ENCODE measurements around the gene DENND1C.

The DENND1C gene

DNA sequence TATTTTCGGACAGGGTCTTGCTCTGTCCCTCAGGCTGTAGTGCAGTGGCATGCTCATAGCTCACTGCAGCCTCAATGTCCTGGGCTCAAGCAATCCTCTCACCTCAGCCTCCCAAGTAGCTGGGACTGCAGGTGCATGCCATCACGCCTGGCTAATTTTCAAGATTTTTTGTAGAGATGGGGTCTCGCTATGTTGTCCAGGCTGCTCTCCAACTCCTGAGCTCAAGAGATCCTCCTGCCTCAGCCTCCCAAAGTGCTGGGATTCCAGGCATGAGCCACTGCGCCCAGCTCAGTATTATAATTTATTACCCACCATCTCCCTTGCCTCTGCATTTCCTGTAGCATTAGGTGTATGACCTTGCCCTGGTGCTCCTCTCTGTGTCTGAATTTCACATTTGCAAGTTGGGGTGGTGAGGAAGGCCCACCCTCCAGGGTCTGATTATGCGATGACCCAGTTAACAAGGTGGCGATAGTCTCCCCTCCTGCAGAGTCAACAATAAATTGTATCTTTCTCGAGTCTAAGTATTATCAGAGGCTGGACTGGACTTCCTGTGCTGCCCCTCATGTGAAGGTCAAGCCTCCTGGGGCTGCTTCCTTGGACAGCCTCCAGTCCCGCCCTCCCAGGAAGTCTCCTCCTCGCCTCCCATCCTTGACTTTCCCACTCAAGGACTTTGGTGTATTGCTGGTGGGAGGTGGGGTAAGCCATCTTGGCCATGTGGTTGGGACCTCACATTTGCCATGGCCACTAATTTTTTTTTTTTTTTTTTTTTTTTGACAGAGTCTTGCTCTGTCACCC, 22.0 kb upstream of the DENND1C start:
- TF ChIP-seq REST (IDR thresholded peaks at IDR 0.05; ENCODE audit: insufficient read depth in 1 of 2, low read depth in 2 of 2, low read length in 2 of 2): no peak
- no peak for TF ChIP-seq POLR2AphosphoS5 (IDR thresholded peaks at IDR 0.05; ENCODE audit: low read depth, low read length)
- TF ChIP-seq TAF1 (IDR thresholded peaks at IDR 0.05; ENCODE audit: borderline replicate concordance, insufficient read depth, low read length): no peak
- no peak for TF ChIP-seq SIN3A (IDR thresholded peaks at IDR 0.05; ENCODE audit: borderline replicate concordance, insufficient read depth, low read length)
- TF ChIP-seq FOXP2 (optimal IDR thresholded peaks at IDR 0.05; ENCODE audit: borderline replicate concordance, extremely low read depth, extremely low read length, insufficient read depth): no peak

DNA sequence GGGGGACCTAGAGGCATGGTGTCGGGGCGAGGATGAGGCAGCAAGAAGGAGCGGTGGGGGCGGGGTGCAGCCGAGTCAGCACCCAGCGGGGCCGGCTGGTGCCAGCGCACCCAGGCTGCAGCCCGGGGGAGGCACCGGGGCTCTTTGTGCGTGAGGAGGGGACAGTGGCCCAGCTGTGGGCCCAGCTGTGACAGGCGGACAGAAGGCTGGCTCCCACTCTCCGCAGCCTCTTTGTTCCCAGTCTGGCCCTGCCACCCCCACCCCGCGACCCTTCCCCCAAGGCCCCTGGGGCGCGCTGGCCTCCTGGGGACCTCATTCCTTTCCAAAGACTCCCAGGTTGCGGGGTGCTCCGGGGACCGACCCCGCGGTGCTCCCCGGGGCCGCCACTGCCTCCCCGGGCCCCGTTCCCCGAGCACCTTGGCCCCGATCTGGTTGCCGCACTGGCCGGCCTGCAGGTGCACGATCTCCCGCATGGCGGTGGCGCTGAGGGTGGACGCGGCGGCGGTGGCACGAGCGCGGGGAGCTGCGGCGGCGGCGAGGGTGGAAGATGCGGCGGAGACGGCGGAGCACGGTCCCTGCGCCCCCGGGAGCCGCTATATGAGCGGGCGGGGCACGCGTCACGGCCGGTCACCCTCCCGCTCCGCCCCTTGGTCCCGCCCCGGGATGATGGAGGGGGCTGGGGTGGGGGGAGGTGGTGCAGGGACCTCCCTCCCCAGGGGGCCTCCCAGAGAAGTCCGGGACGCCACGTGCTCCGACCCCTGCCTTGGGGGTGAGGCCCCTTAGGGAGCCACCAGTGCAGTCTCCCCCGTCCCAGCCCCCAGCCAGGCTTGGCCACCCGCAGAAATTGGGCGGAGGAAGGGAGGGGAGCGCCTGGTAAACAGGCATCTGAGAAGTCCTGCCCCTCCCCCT, 20.4 kb upstream of the DENND1C start, which contains the start of gene TUBB4A:
TSS of gene TUBB4A (minus strand) at position 570 of the 909 bp plus-strand sequence. CDS start at position 473, 97 bp downstream.
- TF ChIP-seq SIN3A (IDR thresholded peaks at IDR 0.05; ENCODE audit: borderline replicate concordance, insufficient read depth, low read length): no peak
- TF ChIP-seq TAF1 (IDR thresholded peaks at IDR 0.05; ENCODE audit: borderline replicate concordance, insufficient read depth, low read length): no peak
- TF ChIP-seq POLR2AphosphoS5 (IDR thresholded peaks at IDR 0.05; ENCODE audit: low read depth, low read length): no peak
- TF ChIP-seq FOXP2 (optimal IDR thresholded peaks at IDR 0.05; ENCODE audit: borderline replicate concordance, extremely low read depth, extremely low read length, insufficient read depth): no peak
- no peak for TF ChIP-seq REST (IDR thresholded peaks at IDR 0.05; ENCODE audit: insufficient read depth in 1 of 2, low read depth in 2 of 2, low read length in 2 of 2)

DNA sequence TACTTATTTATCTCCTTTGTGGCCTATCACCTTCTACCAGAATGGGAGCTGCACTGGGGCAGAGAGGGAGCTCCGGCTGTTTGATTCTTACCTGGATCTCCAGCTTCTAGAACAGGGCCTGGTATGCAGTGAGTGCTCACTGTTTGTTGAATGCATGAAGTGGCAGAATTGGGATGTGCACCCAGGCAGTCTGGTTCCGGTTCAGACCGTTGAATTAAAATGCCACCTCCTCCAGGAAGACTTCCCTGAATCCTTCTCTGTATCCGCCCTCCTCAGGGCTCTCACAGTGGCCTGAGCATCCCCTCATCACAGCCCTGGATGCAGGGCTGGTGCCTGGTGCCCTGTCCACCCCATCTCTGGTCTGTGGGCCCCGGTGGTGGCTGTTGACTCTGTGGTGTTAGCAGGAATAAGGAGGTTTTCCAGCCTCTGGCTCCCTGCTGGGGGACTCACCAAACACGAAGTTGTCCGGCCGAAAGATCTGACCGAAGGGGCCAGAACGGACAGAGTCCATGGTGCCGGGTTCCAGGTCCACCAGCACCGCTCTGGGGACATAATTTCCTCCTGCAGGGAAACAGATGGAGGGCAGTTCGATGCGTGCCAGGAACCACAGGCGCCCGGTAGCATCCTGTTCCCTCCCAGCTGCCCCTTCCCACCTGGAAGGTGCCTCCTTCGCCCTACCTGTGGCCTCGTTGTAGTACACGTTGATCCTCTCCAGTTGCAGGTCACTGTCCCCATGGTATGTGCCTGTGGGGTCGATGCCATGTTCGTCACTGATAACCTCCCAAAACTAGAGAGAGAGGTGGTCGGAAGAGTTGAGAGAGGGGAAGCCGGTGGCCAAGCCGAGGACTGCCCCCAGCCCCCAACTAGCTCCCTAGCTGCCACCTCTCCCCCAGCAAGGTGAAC, 19.5 kb upstream of the DENND1C start:
- no peak for TF ChIP-seq REST (IDR thresholded peaks at IDR 0.05; ENCODE audit: insufficient read depth in 1 of 2, low read depth in 2 of 2, low read length in 2 of 2)

DNA sequence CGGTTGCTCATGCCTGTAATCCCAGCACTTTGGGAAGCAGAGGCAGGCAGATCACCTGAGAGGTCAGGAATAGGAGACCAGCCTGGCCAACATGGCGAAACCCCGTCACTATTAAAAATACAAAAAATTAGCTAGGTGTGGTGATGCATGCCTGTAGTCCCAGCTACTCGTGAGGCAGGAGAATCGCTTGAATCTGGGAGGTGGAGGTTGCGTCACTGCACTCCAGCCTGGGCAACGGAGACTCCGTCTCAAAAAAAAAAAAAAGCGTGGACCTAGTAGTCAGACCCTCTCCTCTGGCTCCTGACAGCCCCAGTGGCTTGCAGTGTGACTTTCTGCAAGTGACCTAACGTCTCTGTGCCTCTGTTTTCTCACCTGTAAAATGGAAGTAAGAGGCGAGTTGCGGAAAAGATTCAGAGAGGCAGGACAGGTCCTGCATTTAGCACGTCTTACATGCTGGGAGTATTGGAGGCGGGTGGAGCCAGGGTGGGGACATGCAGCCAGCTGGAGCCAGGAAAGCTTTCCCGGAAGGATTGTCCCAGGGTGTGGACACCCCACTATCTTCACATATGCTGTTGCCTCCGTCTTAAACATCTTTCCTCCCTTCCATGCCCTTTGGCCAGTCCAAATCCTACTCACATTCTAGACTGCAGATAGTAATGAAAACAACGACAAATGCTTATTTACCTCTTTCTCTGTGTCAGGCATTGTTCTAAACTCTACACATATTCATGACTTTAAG, 17.6 kb upstream of the DENND1C start:
- TF ChIP-seq TAF1 (IDR thresholded peaks at IDR 0.05; ENCODE audit: borderline replicate concordance, insufficient read depth, low read length) (no peak), POLR2AphosphoS5 (IDR thresholded peaks at IDR 0.05; ENCODE audit: low read depth, low read length) (no peak), FOXP2 (optimal IDR thresholded peaks at IDR 0.05; ENCODE audit: borderline replicate concordance, extremely low read depth, extremely low read length, insufficient read depth) (no peak), SIN3A (IDR thresholded peaks at IDR 0.05; ENCODE audit: borderline replicate concordance, insufficient read depth, low read length) (no peak)
